ENCODE results near the gene LINC00237. TPM values are rescaled to one million over a fixed set of nuclear protein-coding genes. Genes with fewer than 3 reads are reported as not detected.

LINC00237 gene
- total RNA-seq, 1 donor from 2014 or later: not detected

DNA sequence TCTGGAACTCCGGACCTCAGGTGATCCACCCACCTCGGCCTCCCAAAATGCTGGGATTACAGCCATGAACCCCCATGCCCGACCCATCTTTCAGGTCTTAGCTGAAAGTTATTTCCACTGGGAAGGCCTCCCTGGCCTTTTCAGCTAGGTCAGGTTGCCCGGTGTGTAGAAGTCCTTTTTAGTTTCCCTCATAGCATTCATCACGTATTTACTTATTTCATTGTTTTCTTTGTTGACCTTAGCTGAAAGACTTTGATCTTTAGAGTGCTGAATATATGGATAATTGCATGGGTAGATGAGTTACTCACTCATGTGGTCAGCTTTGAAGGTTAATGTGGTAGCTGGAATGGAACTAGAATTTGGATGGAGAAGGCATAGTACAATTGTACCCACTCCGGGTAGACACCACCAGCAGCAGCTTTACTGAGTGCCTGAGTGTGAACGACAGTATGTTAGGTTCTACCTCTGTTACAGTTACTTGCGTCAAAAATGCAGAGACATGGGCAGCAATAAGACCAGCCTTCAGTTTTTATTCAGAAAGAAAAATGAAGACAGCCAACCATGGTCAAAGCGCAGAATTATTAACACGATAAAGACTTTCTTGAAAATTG lies 28.8 kb upstream of the LINC00237 start:
- no peak overlapping the region for H3K4me3 ChIP-seq
- no peak for DNase-seq (ENCODE audit: extremely low spot score in 2 of 2)
- peaks cover 0 to 10% of the 10 kb centered on the region in 2 donors for H3K36me3 ChIP-seq
- H3K27ac ChIP-seq: no peak overlapping the region
- intact Hi-C loops (cut with DNase I): no loop called here
- no peaks in the 10 kb centered on the region for H3K27me3 ChIP-seq
- no peaks in the 10 kb centered on the region for H3K9me3 ChIP-seq
- no peaks in the 10 kb centered on the region for H3K4me1 ChIP-seq
- no peak for TF ChIP-seq POLR2AphosphoS5 (IDR thresholded peaks at IDR 0.05; ENCODE audit: insufficient read depth in 1 of 2, low read depth in 1 of 2)
- TF ChIP-seq POLR2A (IDR thresholded peaks at IDR 0.05): no peak
- TF ChIP-seq, protein P1, sequence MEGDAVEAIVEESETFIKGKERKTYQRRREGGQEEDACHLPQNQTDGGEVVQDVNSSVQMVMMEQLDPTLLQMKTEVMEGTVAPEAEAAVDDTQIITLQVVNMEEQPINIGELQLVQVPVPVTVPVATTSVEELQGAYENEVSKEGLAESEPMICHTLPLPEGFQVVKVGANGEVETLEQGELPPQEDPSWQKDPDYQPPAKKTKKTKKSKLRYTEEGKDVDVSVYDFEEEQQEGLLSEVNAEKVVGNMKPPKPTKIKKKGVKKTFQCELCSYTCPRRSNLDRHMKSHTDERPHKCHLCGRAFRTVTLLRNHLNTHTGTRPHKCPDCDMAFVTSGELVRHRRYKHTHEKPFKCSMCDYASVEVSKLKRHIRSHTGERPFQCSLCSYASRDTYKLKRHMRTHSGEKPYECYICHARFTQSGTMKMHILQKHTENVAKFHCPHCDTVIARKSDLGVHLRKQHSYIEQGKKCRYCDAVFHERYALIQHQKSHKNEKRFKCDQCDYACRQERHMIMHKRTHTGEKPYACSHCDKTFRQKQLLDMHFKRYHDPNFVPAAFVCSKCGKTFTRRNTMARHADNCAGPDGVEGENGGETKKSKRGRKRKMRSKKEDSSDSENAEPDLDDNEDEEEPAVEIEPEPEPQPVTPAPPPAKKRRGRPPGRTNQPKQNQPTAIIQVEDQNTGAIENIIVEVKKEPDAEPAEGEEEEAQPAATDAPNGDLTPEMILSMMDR (IDR thresholded peaks at IDR 0.05): no peak

DNA sequence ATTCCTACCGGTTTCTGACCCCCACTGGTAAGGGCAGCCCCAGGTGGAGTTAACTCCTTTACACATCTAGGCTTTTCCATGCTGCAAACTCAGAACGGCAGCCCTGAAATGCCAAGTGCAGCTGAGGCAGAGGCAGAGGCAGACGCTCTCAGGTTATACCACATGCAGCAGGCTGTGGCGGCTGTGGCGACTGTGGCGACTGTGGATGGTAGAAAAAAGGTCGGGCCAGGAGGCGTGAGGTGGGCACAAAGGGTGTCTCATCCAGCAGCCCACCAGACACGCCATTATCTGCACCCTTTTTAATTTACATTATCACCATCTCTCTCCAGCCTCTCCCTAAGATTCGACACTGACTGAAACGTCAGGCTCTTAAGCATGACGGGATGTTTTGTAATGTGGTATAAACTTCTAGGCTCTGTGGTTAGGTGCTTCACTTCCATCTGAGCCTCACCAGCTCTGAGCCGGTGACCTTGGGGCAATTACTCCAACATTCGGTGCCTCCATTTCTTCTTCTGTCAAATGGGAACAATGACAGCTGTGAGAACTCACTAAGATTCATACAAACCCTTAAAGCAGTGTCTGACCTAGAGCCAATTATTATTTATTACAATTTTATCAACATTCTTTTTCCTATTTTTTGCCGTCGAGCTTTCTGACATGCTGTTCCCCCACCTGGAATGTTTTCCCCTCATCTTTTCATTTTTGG lies 27.9 kb upstream of the LINC00237 start:
- no peak overlapping the region for H3K27ac ChIP-seq
- H3K9me3 ChIP-seq: no peaks in the 10 kb centered on the region
- no peaks in the 10 kb centered on the region for H3K4me1 ChIP-seq
- no peaks in the 10 kb centered on the region for H3K27me3 ChIP-seq
- peaks cover 0 to 10% of the 10 kb centered on the region in 2 donors for H3K36me3 ChIP-seq
- H3K4me3 ChIP-seq: no peak overlapping the region
- no peak for DNase-seq (ENCODE audit: extremely low spot score in 2 of 2)
- intact Hi-C loops (cut with DNase I): no loop called here
- TF ChIP-seq POLR2A (IDR thresholded peaks at IDR 0.05): no peak
- no peak for TF ChIP-seq POLR2AphosphoS5 (IDR thresholded peaks at IDR 0.05; ENCODE audit: insufficient read depth in 1 of 2, low read depth in 1 of 2)
- TF ChIP-seq, protein P1 (IDR thresholded peaks at IDR 0.05): no peak

DNA sequence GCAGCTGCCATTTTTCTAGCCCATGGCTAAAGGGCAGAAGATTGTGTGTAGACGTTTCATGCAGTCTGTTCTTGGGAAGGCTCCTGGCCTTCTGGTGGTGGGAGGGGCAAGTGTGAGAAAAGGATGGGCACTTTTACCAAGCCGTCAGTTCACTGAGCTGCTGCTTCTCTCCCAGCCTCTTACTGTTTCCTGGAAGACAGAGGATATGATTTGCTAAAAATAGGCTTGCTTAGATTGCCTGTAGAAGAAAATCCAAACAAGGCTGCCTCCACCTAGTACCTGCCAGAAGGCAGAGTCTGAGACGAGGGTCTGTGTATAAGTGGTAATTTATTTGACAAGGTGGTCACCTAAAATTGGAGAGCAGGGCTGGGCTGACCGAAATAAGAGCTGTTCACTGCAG lies 27.2 kb upstream of the LINC00237 start:
- no peak overlapping the region for H3K27ac ChIP-seq
- no peaks in the 10 kb centered on the region for H3K9me3 ChIP-seq
- no peaks in the 10 kb centered on the region for H3K4me1 ChIP-seq
- H3K36me3 ChIP-seq: peaks cover 0 to 10% of the 10 kb centered on the region in 2 donors
- no peaks in the 10 kb centered on the region for H3K27me3 ChIP-seq
- no peak overlapping the region for H3K4me3 ChIP-seq
- intact Hi-C loops (cut with DNase I): no loop called here
- TF ChIP-seq POLR2AphosphoS5 (IDR thresholded peaks at IDR 0.05; ENCODE audit: insufficient read depth in 1 of 2, low read depth in 1 of 2): no peak
- no peak for TF ChIP-seq POLR2A (IDR thresholded peaks at IDR 0.05)
- TF ChIP-seq, protein P1 (IDR thresholded peaks at IDR 0.05): no peak
- DNase-seq (ENCODE audit: extremely low spot score in 2 of 2): no peak

DNA sequence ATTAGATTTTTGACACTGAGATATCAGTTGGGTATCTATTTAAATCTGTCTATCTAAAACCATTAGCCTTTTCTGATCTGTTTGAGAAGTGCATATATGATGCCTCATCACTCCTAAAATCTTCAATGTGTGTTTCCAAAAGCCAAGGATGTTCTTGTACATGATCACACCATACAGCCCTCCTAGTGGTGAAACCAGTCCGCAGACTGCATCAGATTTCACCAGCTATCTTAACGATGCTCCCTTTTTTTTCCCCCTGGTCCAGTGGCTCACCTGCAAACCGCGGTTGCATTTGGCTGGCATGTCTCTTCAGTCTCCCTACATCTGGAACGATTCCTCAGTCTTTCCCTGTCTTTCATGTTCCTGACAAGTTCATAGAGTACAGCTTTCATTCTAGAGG lies 23.7 kb upstream of the LINC00237 start:
- no peak overlapping the region for H3K4me3 ChIP-seq
- no peaks in the 10 kb centered on the region for H3K9me3 ChIP-seq
- intact Hi-C loops (cut with DNase I): no loop called here
- no peak for DNase-seq (ENCODE audit: extremely low spot score in 2 of 2)
- H3K4me1 ChIP-seq: peaks cover 16% of the 10 kb centered on the region
- peaks cover 0 to 10% of the 10 kb centered on the region in 2 donors for H3K36me3 ChIP-seq
- no peaks in the 10 kb centered on the region for H3K27me3 ChIP-seq
- TF ChIP-seq POLR2A (IDR thresholded peaks at IDR 0.05): no peak
- TF ChIP-seq, protein P1 (IDR thresholded peaks at IDR 0.05): no peak
- no peak for TF ChIP-seq POLR2AphosphoS5 (IDR thresholded peaks at IDR 0.05; ENCODE audit: insufficient read depth in 1 of 2, low read depth in 1 of 2)
- H3K27ac ChIP-seq: no peak overlapping the region
